ENCODE data around the gene MIF4GD.
A peak's percentile ranks its signal among the peaks of the same experiment; 100 is the strongest.

MIF4GD gene

DNA sequence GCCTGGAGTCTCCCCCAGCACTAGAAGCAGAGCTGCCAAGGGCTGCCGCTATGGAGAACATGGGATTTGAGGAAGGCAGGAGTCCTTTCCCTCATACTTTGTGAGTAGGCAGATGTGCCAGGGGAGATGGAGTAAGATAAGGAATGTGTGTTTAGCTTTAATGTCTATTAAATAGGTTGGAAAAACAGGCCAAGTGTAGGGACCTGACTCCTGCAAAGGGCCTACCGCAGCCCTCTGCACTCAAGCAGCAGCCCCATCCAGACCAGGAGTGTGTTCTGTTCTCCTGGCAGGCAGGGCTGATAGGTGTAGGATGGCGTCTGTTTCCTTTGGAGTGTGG lies 1.8 kb upstream of the MIF4GD start:
- no peak overlapping the region for H3K4me3 ChIP-seq (ENCODE audit: low read depth, low read length)
- in situ Hi-C loops (cut with HindIII; ENCODE audit: low sequenced_read_pairs): no loop called here
- TF ChIP-seq, protein P1, sequence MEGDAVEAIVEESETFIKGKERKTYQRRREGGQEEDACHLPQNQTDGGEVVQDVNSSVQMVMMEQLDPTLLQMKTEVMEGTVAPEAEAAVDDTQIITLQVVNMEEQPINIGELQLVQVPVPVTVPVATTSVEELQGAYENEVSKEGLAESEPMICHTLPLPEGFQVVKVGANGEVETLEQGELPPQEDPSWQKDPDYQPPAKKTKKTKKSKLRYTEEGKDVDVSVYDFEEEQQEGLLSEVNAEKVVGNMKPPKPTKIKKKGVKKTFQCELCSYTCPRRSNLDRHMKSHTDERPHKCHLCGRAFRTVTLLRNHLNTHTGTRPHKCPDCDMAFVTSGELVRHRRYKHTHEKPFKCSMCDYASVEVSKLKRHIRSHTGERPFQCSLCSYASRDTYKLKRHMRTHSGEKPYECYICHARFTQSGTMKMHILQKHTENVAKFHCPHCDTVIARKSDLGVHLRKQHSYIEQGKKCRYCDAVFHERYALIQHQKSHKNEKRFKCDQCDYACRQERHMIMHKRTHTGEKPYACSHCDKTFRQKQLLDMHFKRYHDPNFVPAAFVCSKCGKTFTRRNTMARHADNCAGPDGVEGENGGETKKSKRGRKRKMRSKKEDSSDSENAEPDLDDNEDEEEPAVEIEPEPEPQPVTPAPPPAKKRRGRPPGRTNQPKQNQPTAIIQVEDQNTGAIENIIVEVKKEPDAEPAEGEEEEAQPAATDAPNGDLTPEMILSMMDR (IDR thresholded peaks at IDR 0.05; ENCODE audit: low read depth, low read length, missing control alignments): no peak

DNA sequence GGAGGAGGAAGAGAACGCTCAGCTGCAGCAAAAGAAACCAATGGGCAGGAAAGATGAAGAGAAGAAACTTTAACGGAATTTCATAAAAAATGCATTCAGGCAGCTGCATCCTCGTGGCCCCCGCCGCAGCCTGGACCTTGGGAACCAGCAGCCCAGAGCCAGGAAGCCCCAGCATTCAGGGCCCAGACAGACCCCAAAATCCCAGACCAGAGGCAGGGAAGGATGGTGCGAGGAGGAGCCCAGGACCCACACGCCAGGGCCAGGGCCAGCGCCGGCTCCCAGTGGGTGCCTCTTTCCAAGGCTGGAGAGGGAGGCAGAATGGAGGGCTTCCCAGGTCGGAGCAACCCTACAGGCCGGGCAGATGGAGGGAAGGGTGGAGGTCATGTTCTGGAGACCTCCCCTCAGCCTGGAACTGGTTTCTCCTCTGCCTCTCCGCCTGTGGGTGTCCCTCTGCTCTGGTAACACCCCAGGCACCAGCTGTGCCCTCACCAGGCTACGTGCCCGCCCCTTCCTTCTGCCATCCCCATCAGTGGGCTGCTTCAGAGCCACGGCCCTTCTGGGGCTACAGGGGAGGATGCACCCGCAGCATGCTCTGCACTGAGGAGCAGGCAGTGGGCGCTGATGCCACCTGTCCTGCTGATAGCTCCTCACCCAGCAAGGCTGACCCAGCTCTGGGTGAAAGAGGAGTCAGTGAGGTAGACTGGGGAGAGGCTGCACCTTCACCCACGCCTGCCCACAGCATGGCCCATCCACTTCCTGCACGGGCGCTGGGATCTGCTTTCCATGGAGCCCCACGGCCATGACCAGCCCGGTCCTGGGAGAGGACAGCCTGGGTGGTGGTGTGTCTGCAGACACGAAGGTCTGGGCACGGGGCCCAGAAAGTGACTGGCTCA lies 1.2 kb upstream of the MIF4GD start:
- TF ChIP-seq, protein P1 (IDR thresholded peaks at IDR 0.05; ENCODE audit: low read depth, low read length, missing control alignments): no peak
- DNase-seq (ENCODE audit: low read depth): no peak
- H3K4me3 ChIP-seq (ENCODE audit: low read depth, low read length): peak overlapping the region; percentile 83
- in situ Hi-C loops (cut with HindIII; ENCODE audit: low sequenced_read_pairs): no loop called here

More for the DNA sequence above, 1.8 kb upstream of the MIF4GD start:
- no peak for DNase-seq (ENCODE audit: low read depth)

DNA sequence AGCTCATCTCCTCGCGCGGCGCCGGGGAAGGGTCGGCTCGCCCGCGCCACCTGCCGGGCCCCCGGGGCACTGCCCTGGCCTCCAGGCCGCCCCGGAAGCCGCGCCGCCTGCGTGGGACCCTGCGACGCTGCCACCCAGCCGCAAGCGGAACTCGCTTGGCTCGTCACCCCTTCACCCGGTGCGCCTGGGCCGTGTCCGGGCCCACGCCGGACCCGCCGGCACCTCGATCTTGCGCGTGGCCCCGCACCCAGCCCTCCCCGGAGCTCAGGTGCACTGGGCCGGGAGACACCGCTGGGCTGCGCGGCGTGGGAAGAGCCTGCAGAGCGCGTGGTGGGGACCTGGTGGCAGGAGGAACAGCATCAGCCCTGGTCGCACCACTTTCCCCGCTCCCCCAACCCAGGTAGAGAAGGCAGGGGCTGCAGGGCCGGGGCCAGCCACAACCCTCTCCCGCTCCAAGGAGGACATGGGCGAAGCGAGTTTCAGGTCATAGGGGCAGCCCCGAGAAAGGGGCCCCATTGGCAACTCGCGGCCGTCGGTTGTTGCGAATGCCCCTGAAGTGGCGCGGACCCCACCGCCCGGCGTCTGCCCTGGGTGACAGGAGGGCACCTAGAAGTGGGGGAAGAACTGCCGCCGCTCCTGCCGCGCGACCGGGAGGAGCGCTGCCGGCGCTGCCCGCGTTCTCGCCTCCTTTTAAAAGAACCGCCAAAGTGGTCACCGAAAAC lies 363 bp upstream of the MIF4GD start:
- no peak for DNase-seq (ENCODE audit: low read depth)
- in situ Hi-C loops (cut with HindIII; ENCODE audit: low sequenced_read_pairs): no loop called here
- peak overlapping the region; percentile 83 for H3K4me3 ChIP-seq (ENCODE audit: low read depth, low read length)
- TF ChIP-seq, protein P1 (IDR thresholded peaks at IDR 0.05; ENCODE audit: low read depth, low read length, missing control alignments): peak; percentile 45

DNA sequence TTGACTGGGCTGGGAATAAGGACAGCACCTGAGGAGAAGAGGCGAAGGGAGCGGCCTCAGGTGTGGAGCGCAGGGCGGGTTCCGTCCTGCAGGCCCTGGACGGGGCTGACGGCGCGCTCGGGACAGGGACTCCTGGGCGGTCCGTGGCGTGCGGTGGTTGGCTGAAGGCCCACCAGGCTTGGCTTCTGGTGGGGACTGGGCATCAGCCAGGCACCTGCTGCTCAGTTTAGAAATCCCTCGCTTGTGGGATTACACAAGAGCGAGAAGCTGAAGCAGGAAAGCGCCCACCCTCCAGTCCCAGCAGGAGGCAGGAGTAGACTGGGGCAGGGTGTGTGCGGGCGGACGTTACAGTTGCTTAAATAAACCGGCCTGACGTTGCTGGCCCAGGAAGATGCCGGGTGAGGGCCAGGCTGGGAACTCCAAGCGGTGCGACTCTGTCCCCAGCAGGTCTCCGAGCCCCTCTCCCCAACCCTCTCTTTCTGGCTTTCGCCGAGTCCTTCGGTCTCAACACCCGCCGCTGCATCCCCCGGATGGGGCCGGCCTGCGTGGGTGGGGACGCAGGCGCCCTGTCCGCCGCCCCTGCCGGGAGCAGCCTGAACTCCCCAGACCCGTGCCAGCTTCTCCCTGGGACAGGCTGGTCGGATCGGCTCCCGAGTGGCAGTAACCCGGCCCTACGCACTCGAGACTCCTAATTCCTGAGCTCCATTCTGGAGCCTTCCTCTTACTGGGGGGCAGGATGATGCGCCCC lies 639 bp downstream of the MIF4GD start:
- peak overlapping the region; percentile 83 for H3K4me3 ChIP-seq (ENCODE audit: low read depth, low read length)
- in situ Hi-C loops (cut with HindIII; ENCODE audit: low sequenced_read_pairs): no loop called here
- TF ChIP-seq, protein P1 (IDR thresholded peaks at IDR 0.05; ENCODE audit: low read depth, low read length, missing control alignments): peak; percentile 3
- no peak for DNase-seq (ENCODE audit: low read depth)

DNA sequence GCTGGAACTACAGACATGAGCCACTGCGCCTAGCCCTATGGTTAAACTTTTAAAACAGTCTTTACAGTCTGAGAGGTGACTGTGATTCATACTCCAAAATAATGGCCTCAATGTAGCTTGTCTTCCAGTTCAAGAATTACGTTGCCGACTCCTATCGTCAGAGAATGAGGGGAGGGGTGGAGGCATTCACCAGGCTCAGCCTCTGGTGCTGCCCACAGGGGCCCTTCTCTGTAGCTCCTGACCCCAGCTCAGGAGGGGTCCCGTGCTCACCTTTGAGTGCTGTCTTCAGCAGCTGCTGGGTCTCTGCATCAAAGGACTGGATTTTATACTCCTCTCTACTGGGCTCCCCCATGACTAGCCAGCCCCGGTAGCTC lies 1.2 kb downstream of the MIF4GD start:
- in situ Hi-C loops (cut with HindIII; ENCODE audit: low sequenced_read_pairs): no loop called here
- TF ChIP-seq, protein P1 (IDR thresholded peaks at IDR 0.05; ENCODE audit: low read depth, low read length, missing control alignments): no peak
- peak overlapping the region; percentile 83 for H3K4me3 ChIP-seq (ENCODE audit: low read depth, low read length)
- no peak for DNase-seq (ENCODE audit: low read depth)
